ENCODE measurements around the gene PTGER3.

Gene PTGER3

DNA sequence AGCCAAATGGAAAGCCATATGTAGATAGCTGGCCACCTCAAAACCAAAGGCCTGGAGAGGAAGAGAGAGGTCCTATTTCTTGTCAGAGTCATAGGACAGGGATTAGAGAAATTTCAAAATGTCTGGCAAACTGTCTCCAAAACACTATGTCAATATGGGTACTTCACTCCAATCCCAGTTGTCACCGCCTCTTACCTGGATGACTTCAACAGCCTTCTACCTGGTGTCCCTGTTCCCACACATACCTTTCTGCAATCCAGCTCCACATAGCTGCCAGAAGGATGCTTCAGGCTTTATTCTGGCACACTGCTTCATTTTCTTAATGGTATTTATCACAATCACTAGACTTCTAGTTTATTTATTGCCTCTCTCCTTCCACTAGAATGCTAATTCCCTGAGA lies 14.5 kb downstream of the PTGER3 start:
- H3K9me3 ChIP-seq (ENCODE audit: control insufficient read depth, insufficient read depth, low read length), result no peaks in the 10 kb centered on the region
- no peaks in the 10 kb centered on the region for H3K27me3 ChIP-seq (ENCODE audit: control insufficient read depth, insufficient read depth, low read length)
- no peaks in the 10 kb centered on the region for H3K36me3 ChIP-seq (ENCODE audit: control insufficient read depth, insufficient read depth, low read length)
- H3K4me3 ChIP-seq (ENCODE audit: low read depth, low read length), result no peak overlapping the region
- peaks cover 3% of the 10 kb centered on the region; the same call in 1 of the 2 replicates for H3K4me1 ChIP-seq (ENCODE audit: control insufficient read depth, insufficient read depth, low read length)
- H3K9ac ChIP-seq (ENCODE audit: low read depth, low read length), result no peak overlapping the region
- no peak overlapping the region for H3K27ac ChIP-seq (ENCODE audit: low read depth, low read length)

- Histone ChIP-seq H3K4me3 (ENCODE audit: low read depth, low read length) (no peak overlapping the region), H3K4me1 (ENCODE audit: control insufficient read depth, insufficient read depth, low read length) (peaks cover 6% of the 10 kb centered on the region; the same call in 1 of the 2 replicates), H3K9ac (ENCODE audit: low read depth, low read length) (no peak overlapping the region), H3K27me3 (ENCODE audit: control insufficient read depth, insufficient read depth, low read length) (no peaks in the 10 kb centered on the region), H3K36me3 (ENCODE audit: control insufficient read depth, insufficient read depth, low read length) (no peaks in the 10 kb centered on the region), H3K27ac (ENCODE audit: low read depth, low read length) (no peak overlapping the region), H3K9me3 (ENCODE audit: control insufficient read depth, insufficient read depth, low read length) (no peaks in the 10 kb centered on the region)
Observed at GRCh38 chr1:71031426-71031825, 16.2 kb downstream of the PTGER3 start.

GRCh38 chr1:71030026-71030425 lies 17.6 kb downstream of the PTGER3 start:
- Histone ChIP-seq H3K36me3 (ENCODE audit: control insufficient read depth, insufficient read depth, low read length) (no peaks in the 10 kb centered on the region), H3K4me1 (ENCODE audit: control insufficient read depth, insufficient read depth, low read length) (peaks cover 6% of the 10 kb centered on the region; the same call in 1 of the 2 replicates), H3K4me3 (ENCODE audit: low read depth, low read length) (no peak overlapping the region), H3K27me3 (ENCODE audit: control insufficient read depth, insufficient read depth, low read length) (no peaks in the 10 kb centered on the region), H3K9me3 (ENCODE audit: control insufficient read depth, insufficient read depth, low read length) (no peaks in the 10 kb centered on the region), H3K9ac (ENCODE audit: low read depth, low read length) (no peak overlapping the region), H3K27ac (ENCODE audit: low read depth, low read length) (no peak overlapping the region)

- H3K9me3 ChIP-seq (ENCODE audit: control insufficient read depth, insufficient read depth, low read length), result no peaks in the 10 kb centered on the region
- no peak overlapping the region for H3K27ac ChIP-seq (ENCODE audit: low read depth, low read length)
- no peak overlapping the region for H3K9ac ChIP-seq (ENCODE audit: low read depth, low read length)
- H3K27me3 ChIP-seq (ENCODE audit: control insufficient read depth, insufficient read depth, low read length), result no peaks in the 10 kb centered on the region
- H3K4me1 ChIP-seq (ENCODE audit: control insufficient read depth, insufficient read depth, low read length), result peaks cover 6% of the 10 kb centered on the region; the same call in 1 of the 2 replicates
- no peaks in the 10 kb centered on the region for H3K36me3 ChIP-seq (ENCODE audit: control insufficient read depth, insufficient read depth, low read length)
- no peak overlapping the region for H3K4me3 ChIP-seq (ENCODE audit: low read depth, low read length)
Observed at GRCh38 chr1:71028981-71029380, 18.6 kb downstream of the PTGER3 start.

DNA sequence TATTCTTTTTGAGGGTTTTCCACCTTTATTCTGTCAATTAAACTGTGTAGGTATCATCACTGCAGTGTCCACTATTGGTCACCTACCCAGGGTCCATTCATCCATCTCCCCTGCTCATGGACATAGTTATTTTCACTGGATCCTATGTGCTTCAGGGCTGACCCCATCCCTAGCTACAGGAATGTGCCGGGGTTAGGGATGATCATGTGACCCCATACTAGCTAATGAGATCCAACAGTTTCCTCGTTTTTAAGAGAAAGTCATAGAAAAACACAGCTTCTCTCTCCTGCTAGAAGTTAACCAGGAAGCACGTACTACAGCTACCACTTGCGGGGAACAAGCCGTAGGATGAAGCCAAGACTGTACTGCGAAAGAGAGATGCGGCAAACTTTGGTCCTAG lies 19.6 kb downstream of the PTGER3 start:
- H3K4me1 ChIP-seq (ENCODE audit: control insufficient read depth, insufficient read depth, low read length), result peaks cover 6% of the 10 kb centered on the region; the same call in 1 of the 2 replicates

GRCh38 chr1:71026093-71026492 lies 21.5 kb downstream of the PTGER3 start:
- Histone ChIP-seq H3K27me3 (ENCODE audit: control insufficient read depth, insufficient read depth, low read length) (no peaks in the 10 kb centered on the region), H3K4me3 (ENCODE audit: low read depth, low read length) (no peak overlapping the region), H3K27ac (ENCODE audit: low read depth, low read length) (no peak overlapping the region), H3K36me3 (ENCODE audit: control insufficient read depth, insufficient read depth, low read length) (no peaks in the 10 kb centered on the region), H3K9me3 (ENCODE audit: control insufficient read depth, insufficient read depth, low read length) (no peaks in the 10 kb centered on the region), H3K4me1 (ENCODE audit: control insufficient read depth, insufficient read depth, low read length) (peaks cover 6% of the 10 kb centered on the region; the same call in 1 of the 2 replicates), H3K9ac (ENCODE audit: low read depth, low read length) (no peak overlapping the region)

More for the DNA sequence above, 19.6 kb downstream of the PTGER3 start:
- Histone ChIP-seq H3K27me3 (ENCODE audit: control insufficient read depth, insufficient read depth, low read length) (no peaks in the 10 kb centered on the region), H3K36me3 (ENCODE audit: control insufficient read depth, insufficient read depth, low read length) (no peaks in the 10 kb centered on the region), H3K9ac (ENCODE audit: low read depth, low read length) (no peak overlapping the region), H3K4me3 (ENCODE audit: low read depth, low read length) (no peak overlapping the region), H3K27ac (ENCODE audit: low read depth, low read length) (no peak overlapping the region), H3K9me3 (ENCODE audit: control insufficient read depth, insufficient read depth, low read length) (no peaks in the 10 kb centered on the region)

- Histone ChIP-seq H3K27me3 (ENCODE audit: control insufficient read depth, insufficient read depth, low read length) (no peaks in the 10 kb centered on the region), H3K9ac (ENCODE audit: low read depth, low read length) (no peak overlapping the region), H3K36me3 (ENCODE audit: control insufficient read depth, insufficient read depth, low read length) (no peaks in the 10 kb centered on the region), H3K4me3 (ENCODE audit: low read depth, low read length) (no peak overlapping the region), H3K27ac (ENCODE audit: low read depth, low read length) (no peak overlapping the region), H3K9me3 (ENCODE audit: control insufficient read depth, insufficient read depth, low read length) (no peaks in the 10 kb centered on the region), H3K4me1 (ENCODE audit: control insufficient read depth, insufficient read depth, low read length) (peaks cover 6% of the 10 kb centered on the region; the same call in 1 of the 2 replicates)
Observed at GRCh38 chr1:71023515-71023914, 24.1 kb downstream of the PTGER3 start.

DNA sequence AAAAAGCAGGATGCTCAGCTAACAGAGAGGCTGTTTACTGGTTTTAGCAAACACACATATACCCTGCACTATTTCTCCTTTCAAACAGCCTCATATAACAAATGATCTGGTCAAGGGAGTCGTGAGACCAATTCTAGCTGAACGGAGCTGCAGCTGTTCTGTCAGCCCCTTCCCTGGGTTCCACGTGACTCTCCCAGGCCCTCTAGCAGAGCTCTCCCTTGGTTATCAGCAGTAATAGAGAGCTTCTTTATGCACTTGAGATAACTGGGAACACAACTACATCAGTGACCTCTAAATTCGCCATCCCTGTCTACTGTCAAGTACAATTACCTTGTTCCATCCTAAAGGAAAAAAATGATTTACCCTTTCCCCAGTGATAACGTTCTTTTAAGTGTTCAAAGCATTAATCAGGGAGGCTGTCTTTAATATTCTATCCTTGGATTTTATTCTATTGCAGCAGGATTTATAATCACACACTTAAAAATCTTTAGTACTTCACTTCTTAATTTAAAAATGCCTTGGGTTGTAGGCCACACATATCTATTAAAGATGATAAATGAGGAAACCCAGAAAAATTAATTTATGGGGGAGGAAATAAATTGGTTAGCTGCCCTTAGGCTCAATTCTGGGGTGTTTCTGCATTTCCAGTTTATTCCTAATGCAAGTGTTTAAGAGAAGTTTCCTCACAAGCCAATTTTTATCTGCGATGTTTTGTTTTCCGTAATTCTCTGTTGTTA lies 28.2 kb downstream of the PTGER3 start:
- Histone ChIP-seq H3K36me3 (ENCODE audit: control insufficient read depth, insufficient read depth, low read length) (no peaks in the 10 kb centered on the region), H3K27me3 (ENCODE audit: control insufficient read depth, insufficient read depth, low read length) (no peaks in the 10 kb centered on the region), H3K4me1 (ENCODE audit: control insufficient read depth, insufficient read depth, low read length) (no peaks in the 10 kb centered on the region), H3K4me3 (ENCODE audit: low read depth, low read length) (no peak overlapping the region), H3K9me3 (ENCODE audit: control insufficient read depth, insufficient read depth, low read length) (no peaks in the 10 kb centered on the region), H3K9ac (ENCODE audit: low read depth, low read length) (no peak overlapping the region), H3K27ac (ENCODE audit: low read depth, low read length) (no peak overlapping the region)

- H3K36me3 ChIP-seq (ENCODE audit: control insufficient read depth, insufficient read depth, low read length), result no peaks in the 10 kb centered on the region
- no peaks in the 10 kb centered on the region for H3K4me1 ChIP-seq (ENCODE audit: control insufficient read depth, insufficient read depth, low read length)
- no peak overlapping the region for H3K27ac ChIP-seq (ENCODE audit: low read depth, low read length)
- no peak overlapping the region for H3K9ac ChIP-seq (ENCODE audit: low read depth, low read length)
- H3K9me3 ChIP-seq (ENCODE audit: control insufficient read depth, insufficient read depth, low read length), result no peaks in the 10 kb centered on the region
- no peaks in the 10 kb centered on the region for H3K27me3 ChIP-seq (ENCODE audit: control insufficient read depth, insufficient read depth, low read length)
- H3K4me3 ChIP-seq (ENCODE audit: low read depth, low read length), result no peak overlapping the region
Observed at GRCh38 chr1:71018791-71019190, 28.8 kb downstream of the PTGER3 start.

DNA sequence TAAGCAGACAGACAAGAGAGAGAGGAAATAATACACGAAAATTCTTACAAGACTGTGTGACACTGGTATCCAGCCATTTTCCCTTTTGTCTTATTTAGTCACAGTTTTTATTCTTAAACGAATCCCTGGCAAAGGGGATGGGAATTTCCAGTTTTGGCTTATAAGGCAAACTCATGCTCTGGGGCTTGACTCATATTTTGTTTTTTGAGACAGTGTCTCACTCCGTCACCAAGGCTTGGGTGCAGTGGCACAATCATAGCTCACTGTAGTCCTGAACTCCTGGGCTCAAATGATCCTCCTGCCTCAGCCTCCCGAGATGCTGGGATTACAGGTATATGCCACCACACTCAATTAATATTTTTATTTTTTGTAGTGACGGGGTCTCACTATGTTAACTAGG lies 31.9 kb downstream of the PTGER3 start:
- Histone ChIP-seq H3K27ac (ENCODE audit: low read depth, low read length) (no peak overlapping the region), H3K4me3 (ENCODE audit: low read depth, low read length) (no peak overlapping the region), H3K9ac (ENCODE audit: low read depth, low read length) (no peak overlapping the region), H3K36me3 (ENCODE audit: control insufficient read depth, insufficient read depth, low read length) (no peaks in the 10 kb centered on the region), H3K27me3 (ENCODE audit: control insufficient read depth, insufficient read depth, low read length) (no peaks in the 10 kb centered on the region), H3K4me1 (ENCODE audit: control insufficient read depth, insufficient read depth, low read length) (no peaks in the 10 kb centered on the region), H3K9me3 (ENCODE audit: control insufficient read depth, insufficient read depth, low read length) (no peaks in the 10 kb centered on the region)

- no peak overlapping the region for H3K4me3 ChIP-seq (ENCODE audit: low read depth, low read length)
- H3K9ac ChIP-seq (ENCODE audit: low read depth, low read length), result no peak overlapping the region
- H3K4me1 ChIP-seq (ENCODE audit: control insufficient read depth, insufficient read depth, low read length), result no peaks in the 10 kb centered on the region
- no peaks in the 10 kb centered on the region for H3K36me3 ChIP-seq (ENCODE audit: control insufficient read depth, insufficient read depth, low read length)
- no peak overlapping the region for H3K27ac ChIP-seq (ENCODE audit: low read depth, low read length)
- H3K27me3 ChIP-seq (ENCODE audit: control insufficient read depth, insufficient read depth, low read length), result no peaks in the 10 kb centered on the region
- no peaks in the 10 kb centered on the region for H3K9me3 ChIP-seq (ENCODE audit: control insufficient read depth, insufficient read depth, low read length)
Observed at GRCh38 chr1:71014178-71014579, 33.4 kb downstream of the PTGER3 start.

Measured in HUES48 (cell line).